Endothelial cell of umbilical vein (primary cell): ENCODE results near the gene PRKAG2. TPM values are rescaled to one million over a fixed set of nuclear protein-coding genes. Genes with fewer than 3 reads are reported as not detected.

Source experiments
- BruUV-seq: library from RNA; stranded (reverse); fragments of 400-500 nt; replicated peaks from 2 replicates; lab custom pipeline; 2021; lab: Mats Ljungman, UMichigan
- CTCF ChIA-PET: fragments of 300-600, 350-600 bp; sonication (Branson Sonifier 250); formaldehyde crosslinking; loops from one replicate; lab custom pipeline; 2021; ENCODE audit warnings: antibody characterized with exemption, inconsistent platforms; lab: Charles Lee
- POLR2A ChIA-PET: fragments of 300-600, 350-600 bp; sonication (Branson Sonifier 250); formaldehyde crosslinking; loops from one replicate; lab custom pipeline; 2021; ENCODE audit warnings: antibody characterized with exemption, inconsistent platforms; lab: Charles Lee
- DNase-seq: peaks from one replicate; pipeline ENCODE4 v3.0.0-alpha.2; 2011; ENCODE audit warnings: low read depth, low spot score
- FAIRE-seq: peaks from 2 replicates; lab custom pipeline; 2011; peaks lifted over from hg19 to GRCh38; lab: Jason Lieb, UNC
- H2AFZ ChIP-seq: 2 replicates; pipeline ENCODE4 v1.6.0; 2012; ENCODE audit warnings: low read depth, low read length, control low read depth, inconsistent platforms
- H3K27ac ChIP-seq: 2 replicates; pipeline ENCODE4 v1.5.1; 2011; ENCODE audit warnings: low read depth, mild to moderate bottlenecking, control low read depth, low read length, moderate library complexity; ENCODE audit not compliant: insufficient read depth
- H3K27me3 ChIP-seq, 2 experiments: 2 replicates each; pipeline versions ENCODE4 v1.6.0 to v1.6.1; 2011; ENCODE audit warnings: low read length in 2 of 2, mixed read lengths in 1 of 2; ENCODE audit not compliant: control insufficient read depth in 2 of 2, insufficient read depth in 2 of 2
- H3K36me3 ChIP-seq, 2 experiments: 2 replicates in 1 of 2; 3 replicates in 1 of 2; pipeline ENCODE4 v1.5.1; 2011; ENCODE audit warnings: low read length in 2 of 2, mild to moderate bottlenecking in 1 of 2, moderate library complexity in 1 of 2; ENCODE audit not compliant: control insufficient read depth in 2 of 2, insufficient read depth in 2 of 2; ENCODE audit errors: extremely low read depth in 1 of 2
- H3K4me1 ChIP-seq: 3 replicates; pipeline ENCODE4 v1.5.1; 2011; ENCODE audit warnings: mild to moderate bottlenecking, low read length; ENCODE audit not compliant: control insufficient read depth, insufficient read depth; ENCODE audit errors: extremely low read depth
- H3K4me2 ChIP-seq: 2 replicates; pipeline ENCODE4 v1.6.1; 2011; ENCODE audit warnings: low read length, control low read depth, mixed read lengths; ENCODE audit not compliant: insufficient read depth
- H3K4me3 ChIP-seq, 3 experiments: fragments of 200-600 bp in 1 of 3; sonication (generic), shearing (Covaris generic) in 1 of 3; replicated peaks in 1 of 3; 2 replicates each; pipeline ENCODE4 v1.5.1; 2011 to 2016; ENCODE audit warnings: control low read depth in 3 of 3, low read length in 3 of 3, mild to moderate bottlenecking in 2 of 3, inconsistent platforms in 1 of 3, low read depth in 1 of 3, moderate library complexity in 1 of 3; ENCODE audit not compliant: insufficient read depth in 1 of 3
- H3K79me2 ChIP-seq: 2 replicates; pipeline ENCODE4 v1.6.0; 2012; ENCODE audit warnings: low read length, inconsistent platforms; ENCODE audit not compliant: control insufficient read depth, insufficient read depth
- H3K9ac ChIP-seq: replicated peaks from 2 replicates; pipeline ENCODE3; 2011; ENCODE audit warnings: low read length, control low read depth; ENCODE audit not compliant: insufficient read depth; ENCODE audit errors: extremely low read depth
- H3K9me1 ChIP-seq: replicated peaks from 3 replicates; pipeline ENCODE4 v1.6.0; 2011; ENCODE audit warnings: mild to moderate bottlenecking, low read length; ENCODE audit not compliant: control insufficient read depth, insufficient read depth; ENCODE audit errors: extremely low read depth
- H3K9me3 ChIP-seq: replicated peaks from 2 replicates; pipeline ENCODE4 v1.5.1; 2012; ENCODE audit warnings: low read length, inconsistent platforms; ENCODE audit not compliant: control insufficient read depth, insufficient read depth
- H4K20me1 ChIP-seq: replicated peaks from 2 replicates; pipeline ENCODE3; 2011; ENCODE audit warnings: mild to moderate bottlenecking, low read length; ENCODE audit not compliant: control insufficient read depth, insufficient read depth; ENCODE audit errors: extremely low read depth
- EZH2 ChIP-seq: IDR thresholded peaks from 2 replicates; pipeline ENCODE4 v1.6.1; 2012; ENCODE audit warnings: borderline replicate concordance, low read depth, mild to moderate bottlenecking, moderate library complexity, low read length, inconsistent platforms; ENCODE audit not compliant: severe bottlenecking
- FOS ChIP-seq: IDR thresholded peaks from 2 replicates; pipeline ENCODE4 v1.6.1; 2011; ENCODE audit warnings: mild to moderate bottlenecking, low read length, moderate library complexity, borderline replicate concordance; ENCODE audit not compliant: insufficient read depth
- GATA2 ChIP-seq: IDR thresholded peaks from 2 replicates; pipeline ENCODE4 v1.7.0; 2011; ENCODE audit warnings: low read depth, mild to moderate bottlenecking, moderate library complexity, mixed read lengths, low read length; ENCODE audit not compliant: insufficient read length, insufficient read depth
- JUN ChIP-seq: IDR thresholded peaks from 2 replicates; pipeline ENCODE4 v1.6.1; 2011; ENCODE audit warnings: borderline replicate concordance, low read depth; ENCODE audit not compliant: insufficient read length, insufficient read depth
- MAX ChIP-seq: IDR thresholded peaks from 2 replicates; pipeline ENCODE4 v1.6.1; 2011; ENCODE audit not compliant: insufficient read depth, insufficient read length
- MYC ChIP-seq: IDR thresholded peaks from one replicate; pipeline ENCODE4 v1.6.1; 2011; ENCODE audit warnings: mild to moderate bottlenecking, low read depth, low read length
- POLR2A ChIP-seq: IDR thresholded peaks from 2 replicates; pipeline ENCODE4 v1.6.1; 2012; ENCODE audit warnings: low read depth, mild to moderate bottlenecking, control low read depth, low read length
- POLR2AphosphoS5 ChIP-seq: IDR thresholded peaks from 2 replicates; pipeline ENCODE4 v1.6.1; 2012; ENCODE audit warnings: low read depth, mild to moderate bottlenecking, control low read depth, low read length, moderate library complexity; ENCODE audit not compliant: insufficient read depth
- dilution Hi-C: fragments of 300-500 bp; cut with MboI; formaldehyde crosslinking; loops from one replicate; pipeline ENCODE4 v1.15.0; 2019; ENCODE audit warnings: low sequenced_read_pairs; ENCODE audit not compliant: extremely low pct_ligation_motif_present
- intact Hi-C: fragments of 100-400 bp; cut with micrococcal nuclease; formaldehyde crosslinking; loops from one replicate; pipeline ENCODE4 v1.10.0; 2022
- polyA plus RNA-seq, 4 experiments: library from polyadenylated mRNA; depleted of rRNA in 3 of 4; stranded (reverse) in 3 of 4; unstranded in 1 of 4; fragments of >200 nt; gene quantifications; 2 replicates each; pipeline versions ENCODE4 v1.2.1 to v1.2.3, GENCODE V29; 2011 to 2012; ENCODE audit warnings: missing spikeins in 1 of 4
- total RNA-seq: library from RNA; stranded (reverse); gene quantifications from 2 replicates; pipeline ENCODE4 v1.2.3, GENCODE V29; 2021
- TF ChIP-seq, protein P1 (sequence below), 2 donors: IDR thresholded peaks; 1 replicate in 1 of 2; 2 replicates in 1 of 2; pipeline ENCODE4 v1.5.1; 2011; ENCODE audit warnings: low read length in 2 of 2, mild to moderate bottlenecking in 2 of 2, moderate library complexity in 2 of 2, control low read depth in 1 of 2, inconsistent platforms in 1 of 2, low read depth in 1 of 2; ENCODE audit not compliant: insufficient read depth in 1 of 2; ENCODE audit errors: extremely low read depth in 1 of 2

PRKAG2 gene
- total and polyA plus RNA-seq, 2 donors (not counting 3 experiments of a cell fraction or from before 2014, with no cell fraction given) = 19.3 to 51.5 TPM

DNA sequence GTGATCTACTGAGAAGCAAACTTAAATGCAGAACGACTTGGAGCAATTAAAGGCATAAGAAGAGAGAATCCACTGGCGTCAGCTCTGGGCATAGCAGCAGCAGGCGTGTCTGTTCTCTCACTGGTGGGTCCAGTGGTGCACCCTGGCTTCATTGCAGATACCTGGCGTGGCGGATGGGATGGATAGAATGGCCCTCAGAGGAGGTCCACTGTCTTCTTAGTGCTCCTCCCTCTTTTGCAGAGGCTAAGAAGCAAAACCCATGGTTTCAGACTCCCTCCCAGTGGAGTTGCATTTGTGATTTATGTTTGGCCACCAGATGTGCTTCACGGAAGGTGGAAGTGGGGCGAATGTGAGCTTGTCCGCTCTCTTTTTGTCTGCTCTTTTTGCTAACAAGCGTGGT, 28.4 kb upstream of the PRKAG2 start:
- POLR2A ChIA-PET = no interaction called here
- dilution Hi-C loops = no loop called here
- DNase-seq (no peak), FAIRE-seq (no peak)
- Histone ChIP-seq H3K36me3 (no peaks in the 10 kb centered on the region), H3K9me1 (no peaks in the 10 kb centered on the region), H3K4me1 (no peaks in the 10 kb centered on the region), H2AFZ (no peak overlapping the region), H3K4me3 (no peak overlapping the region), H4K20me1 (no peaks in the 10 kb centered on the region), H3K9me3 (no peaks in the 10 kb centered on the region), H3K79me2 (no peaks in the 10 kb centered on the region), H3K9ac (no peak overlapping the region), H3K4me2 (no peak overlapping the region), H3K27ac (no peak overlapping the region), H3K27me3 (no peaks in the 10 kb centered on the region)
- intact Hi-C loops = no loop called here
- CTCF ChIA-PET = no interaction called here
- no TSS peak for BruUV-seq
- TF ChIP-seq FOS = no peak
- TF ChIP-seq POLR2A = no peak
- TF ChIP-seq JUN = no peak
- TF ChIP-seq MYC = no peak
- no peak for TF ChIP-seq MAX
- no peak for TF ChIP-seq GATA2
- no peak for TF ChIP-seq POLR2AphosphoS5
- TF ChIP-seq EZH2 = no peak
- TF ChIP-seq, protein P1, sequence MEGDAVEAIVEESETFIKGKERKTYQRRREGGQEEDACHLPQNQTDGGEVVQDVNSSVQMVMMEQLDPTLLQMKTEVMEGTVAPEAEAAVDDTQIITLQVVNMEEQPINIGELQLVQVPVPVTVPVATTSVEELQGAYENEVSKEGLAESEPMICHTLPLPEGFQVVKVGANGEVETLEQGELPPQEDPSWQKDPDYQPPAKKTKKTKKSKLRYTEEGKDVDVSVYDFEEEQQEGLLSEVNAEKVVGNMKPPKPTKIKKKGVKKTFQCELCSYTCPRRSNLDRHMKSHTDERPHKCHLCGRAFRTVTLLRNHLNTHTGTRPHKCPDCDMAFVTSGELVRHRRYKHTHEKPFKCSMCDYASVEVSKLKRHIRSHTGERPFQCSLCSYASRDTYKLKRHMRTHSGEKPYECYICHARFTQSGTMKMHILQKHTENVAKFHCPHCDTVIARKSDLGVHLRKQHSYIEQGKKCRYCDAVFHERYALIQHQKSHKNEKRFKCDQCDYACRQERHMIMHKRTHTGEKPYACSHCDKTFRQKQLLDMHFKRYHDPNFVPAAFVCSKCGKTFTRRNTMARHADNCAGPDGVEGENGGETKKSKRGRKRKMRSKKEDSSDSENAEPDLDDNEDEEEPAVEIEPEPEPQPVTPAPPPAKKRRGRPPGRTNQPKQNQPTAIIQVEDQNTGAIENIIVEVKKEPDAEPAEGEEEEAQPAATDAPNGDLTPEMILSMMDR (IDR thresholded peaks at IDR 0.05; ENCODE audit: extremely low read depth in 1 of 2, insufficient read depth in 1 of 2, low read depth in 1 of 2, low read length in 2 of 2) = no peak
